HepG2 (cell line): ENCODE data around the gene LIMA1. TPM values are rescaled to one million over a fixed set of nuclear protein-coding genes. Genes with fewer than 3 reads are reported as not detected.
A peak's percentile ranks its signal among the peaks of the same experiment; 100 is the strongest.

Experiments
- ATAC-seq: fragments of 200-7000 bp; cut with Tn5 transposase; 3 replicates; pipeline ENCODE4 v1.9.1; 2020; ENCODE audit warnings: mild to moderate bottlenecking, moderate library complexity
- BruUV-seq: library from RNA; stranded (reverse); fragments of 400-500 nt; replicated peaks from 2 replicates; lab custom pipeline; 2021; lab: Mats Ljungman, UMichigan
- CTCF ChIA-PET: fragments of 300-600 bp; formaldehyde crosslinking; extraction: SDS; loops from one replicate; lab custom pipeline; 2021; ENCODE audit warnings: low total read pairs, inconsistent platforms, low intra/inter-chr PET ratio; lab: Yijun Ruan, JAX
- POLR2A ChIA-PET: fragments of 350-600 bp; sonication (Branson Sonifier 250); formaldehyde crosslinking; loops from one replicate; lab custom pipeline; 2020; ENCODE audit warnings: antibody characterized with exemption, inconsistent platforms; lab: Yijun Ruan, JAX
- DNase-seq: peaks from one replicate; pipeline ENCODE4 v3.0.0-alpha.2; 2015; ENCODE audit warnings: low spot score
- FAIRE-seq: peaks from 3 replicates; lab custom pipeline; 2011; peaks lifted over from hg19 to GRCh38; lab: Jason Lieb, UNC
- H2AFZ ChIP-seq: one replicate; pipeline ENCODE4 v1.6.1; 2011; ENCODE audit warnings: low read length, inconsistent platforms
- H3K27ac ChIP-seq: fragments of 300-600 bp; 3 replicates; pipeline ENCODE4 v1.8.0; 2011; ENCODE audit warnings: mixed run types, mild to moderate bottlenecking, mixed read lengths, low read length, inconsistent platforms; ENCODE audit not compliant: insufficient read depth; ENCODE audit errors: extremely low read length
- H3K27me3 ChIP-seq, 2 experiments: fragments of 200-600 bp in 1 of 2; 2 replicates in 1 of 2; 3 replicates in 1 of 2; pipeline versions ENCODE4 v1.6.0 to v1.8.0; 2011; ENCODE audit warnings: low read length in 2 of 2, mild to moderate bottlenecking in 2 of 2, moderate library complexity in 2 of 2, inconsistent platforms in 1 of 2; ENCODE audit not compliant: insufficient read depth in 2 of 2, control insufficient read depth in 1 of 2
- H3K36me3 ChIP-seq, 2 experiments: fragments of 200-600 bp in 1 of 2; replicated peaks in 1 of 2; 2 replicates in 1 of 2; 3 replicates in 1 of 2; pipeline versions ENCODE4 v1.5.1 to v1.8.0; 2011; ENCODE audit warnings: low read length in 2 of 2, inconsistent platforms in 1 of 2; ENCODE audit not compliant: insufficient read depth in 2 of 2, control insufficient read depth in 1 of 2
- H3K4me1 ChIP-seq: 2 replicates; pipeline ENCODE4 v1.5.1; 2012; ENCODE audit warnings: low read length, inconsistent platforms; ENCODE audit not compliant: insufficient read depth
- H3K4me2 ChIP-seq: 2 replicates; pipeline ENCODE4 v1.6.0; 2011; ENCODE audit warnings: low read depth, low read length, inconsistent platforms
- H3K4me3 ChIP-seq, 3 experiments: fragments of 200-600 bp in 1 of 3; sonication (generic), shearing (Covaris generic) in 1 of 3; replicated peaks in 1 of 3; 2 replicates each; pipeline ENCODE4 v1.5.1; 2011 to 2016; ENCODE audit warnings: low read length in 3 of 3, inconsistent platforms in 2 of 3, low read depth in 2 of 3, mild to moderate bottlenecking in 2 of 3, control low read depth in 1 of 3, mixed read lengths in 1 of 3; ENCODE audit not compliant: insufficient read depth in 1 of 3
- H3K79me2 ChIP-seq: one replicate; pipeline ENCODE4 v1.6.1; 2011; ENCODE audit warnings: low read length, inconsistent platforms; ENCODE audit not compliant: insufficient read depth
- H3K9ac ChIP-seq: 2 replicates; pipeline ENCODE4 v1.6.0; 2011; ENCODE audit warnings: mild to moderate bottlenecking, low read depth, low read length, inconsistent platforms; ENCODE audit not compliant: insufficient read depth
- H3K9me3 ChIP-seq: 2 replicates; pipeline ENCODE4 v1.5.1; 2012; ENCODE audit warnings: mild to moderate bottlenecking, low read length
- H4K20me1 ChIP-seq: 2 replicates; pipeline ENCODE4 v1.6.0; 2011; ENCODE audit warnings: inconsistent platforms, mild to moderate bottlenecking, low read length, moderate library complexity; ENCODE audit not compliant: insufficient read depth
- NFE2L1 ChIP-seq: sonication (generic); formaldehyde crosslinking; IDR thresholded peaks from 2 replicates; pipeline ENCODE4 v1.4.0; 2020; ENCODE audit warnings: missing genetic modification reagents, mild to moderate bottlenecking, borderline replicate concordance
- TEAD3 ChIP-seq: optimal IDR thresholded peaks from 2 replicates; pipeline ENCODE3; 2016; ENCODE audit warnings: borderline replicate concordance
- ZNF44 ChIP-seq: sonication (generic); formaldehyde crosslinking; IDR thresholded peaks from 2 replicates; pipeline ENCODE4 v1.5.1; 2020; ENCODE audit warnings: mild to moderate bottlenecking, missing genetic modification reagents
- WGBS: methylation state at CpG from one replicate; pipeline ENCODE4 v1.1.6; 2017; ENCODE audit warnings: low lambda C conversion rate; 5-methylcytosine and 5-hydroxymethylcytosine counted together
- in situ Hi-C: cut with HindIII; loops from 2 replicates; pipeline ENCODE4 v1.10.0; 2017; ENCODE audit warnings: low pct_unique_long_range_greater_than_20kb; ENCODE audit not compliant: extremely low pct_ligation_motif_present
- intact Hi-C: fragments of 100-400 bp; cut with micrococcal nuclease; formaldehyde crosslinking; loops from one replicate; pipeline ENCODE4 v1.10.0; 2022; ENCODE audit not compliant: unreplicated experiment
- polyA plus RNA-seq, 8 experiments: library from polyadenylated mRNA; depleted of rRNA in 3 of 8; stranded (reverse) in 7 of 8; unstranded in 1 of 8; fragments of >200 nt; fragmentation: Illumina TruSeq in 4 of 8; extraction: Trizol in 4 of 8; gene quantifications; 2 replicates each; pipeline versions ENCODE4 v1.2.1 to v1.2.3, GENCODE V29; 2011 to 2016; ENCODE audit warnings: low read depth in 4 of 8, missing spikeins in 1 of 8, mixed read lengths in 1 of 8; ENCODE audit not compliant: insufficient read depth in 1 of 8
- total RNA-seq, 5 experiments: library from RNA; depleted of rRNA; stranded (reverse); fragments of >200 nt; fragmentation: Illumina TruSeq; extraction: Trizol; gene quantifications; 2 replicates each; pipeline ENCODE4 v1.2.3, GENCODE V29; 2016; ENCODE audit warnings: low read depth in 1 of 5
- TF ChIP-seq, protein P1 (sequence below): sonication (generic); formaldehyde crosslinking; IDR thresholded peaks from 2 replicates; pipeline ENCODE4 v1.5.1; 2020; ENCODE audit warnings: mild to moderate bottlenecking, missing genetic modification reagents

Gene LIMA1
- total and polyA plus RNA-seq, 2 of the 13 experiments (the other 11 are each of a cell fraction or from before 2014, with no cell fraction given), result 13.0 to 19.8 TPM

DNA sequence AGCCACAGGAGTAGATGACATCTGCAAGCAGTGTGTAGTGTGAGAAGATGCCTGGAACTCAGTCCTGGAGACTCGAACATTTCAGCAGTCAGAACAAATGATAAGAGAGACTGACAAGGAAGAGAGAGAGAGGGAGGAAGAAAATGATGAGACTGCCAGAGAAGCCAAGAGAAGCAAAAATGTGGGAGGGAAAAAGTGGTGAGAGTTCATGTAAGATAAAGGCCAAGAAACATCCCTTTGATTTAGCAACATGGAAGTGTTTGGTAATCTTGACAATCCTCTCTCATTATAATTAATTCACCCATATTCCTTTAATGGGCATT, 42.6 kb downstream of the LIMA1 start:
- in situ Hi-C loops, result no loop called here
- no TSS peak for BruUV-seq
- Histone ChIP-seq H3K27ac (no peak overlapping the region), H3K9me3 (no peaks in the 10 kb centered on the region)
- no peak for FAIRE-seq
- TF ChIP-seq ZNF44, result no peak
- TF ChIP-seq, protein P1, sequence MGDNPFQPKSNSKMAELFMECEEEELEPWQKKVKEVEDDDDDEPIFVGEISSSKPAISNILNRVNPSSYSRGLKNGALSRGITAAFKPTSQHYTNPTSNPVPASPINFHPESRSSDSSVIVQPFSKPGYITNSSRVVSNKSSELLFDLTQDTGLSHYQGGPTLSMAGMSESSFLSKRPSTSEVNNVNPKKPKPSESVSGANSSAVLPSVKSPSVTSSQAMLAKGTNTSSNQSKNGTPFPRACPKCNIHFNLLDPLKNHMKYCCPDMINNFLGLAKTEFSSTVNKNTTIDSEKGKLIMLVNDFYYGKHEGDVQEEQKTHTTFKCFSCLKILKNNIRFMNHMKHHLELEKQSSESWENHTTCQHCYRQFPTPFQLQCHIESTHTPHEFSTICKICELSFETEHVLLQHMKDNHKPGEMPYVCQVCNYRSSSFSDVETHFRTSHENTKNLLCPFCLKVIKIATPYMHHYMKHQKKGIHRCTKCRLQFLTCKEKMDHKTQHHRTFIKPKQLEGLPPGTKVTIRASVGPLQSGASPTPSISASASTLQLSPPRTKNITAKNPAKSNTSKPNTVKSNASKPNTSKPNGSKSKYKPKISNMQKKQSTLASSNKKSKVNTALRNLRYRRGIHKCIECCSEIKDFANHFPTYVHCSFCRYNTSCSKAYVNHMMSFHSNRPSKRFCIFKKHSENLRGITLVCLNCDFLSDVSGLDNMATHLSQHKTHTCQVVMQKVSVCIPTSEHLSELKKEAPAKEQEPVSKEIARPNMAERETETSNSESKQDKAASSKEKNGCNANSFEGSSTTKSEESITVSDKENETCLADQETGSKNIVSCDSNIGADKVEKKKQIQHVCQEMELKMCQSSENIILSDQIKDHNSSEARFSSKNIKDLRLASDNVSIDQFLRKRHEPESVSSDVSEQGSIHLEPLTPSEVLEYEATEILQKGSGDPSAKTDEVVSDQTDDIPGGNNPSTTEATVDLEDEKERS (CRISPR knock-in tag), result no peak
- TF ChIP-seq TEAD3, result peak; percentile 18
- no peak for TF ChIP-seq NFE2L1 (CRISPR knock-in tag)
- TF ChIP-seq, all 625 proteins: peak for 1
- intact Hi-C loops, result loop anchor here (2.0 to 10.0 kb wide), 2 partner anchors 42 to 154 kb away; partner anchors contain the start of genes FAM186A and LIMA1
- Histone ChIP-seq H3K79me2 (no peaks in the 10 kb centered on the region), H3K36me3 (peaks cover 4% of the 10 kb centered on the region in 2 experiments; a peak in 4 of 5 replicates), H3K27me3 (no peaks in the 10 kb centered on the region), H3K4me3 (no peak overlapping the region), H3K4me2 (peak overlapping the region; percentile 45), H3K4me1 (peaks cover 44% of the 10 kb centered on the region), H3K9ac (no peak overlapping the region), H2AFZ (no peak overlapping the region), H4K20me1 (no peaks in the 10 kb centered on the region)
- CTCF ChIA-PET, result no interaction called here
- DNase-seq (no peak), ATAC-seq (no peak)
- POLR2A ChIA-PET, result interaction anchor here (0.8 to 2.9 kb wide), 9 partner anchors 9 to 156 kb away, joined by 3 to 34 read pairs (median 4); partner anchors contain the start of genes CERS5, COX14, LIMA1 and SMARCD1
- WGBS, result 19% methylated on average over 1 of the region's 1 CpG
